Measurements from ENCODE around the gene PLA1A.
"Not testable (repeated sequence)": the region's sequence is repeated elsewhere in the genome, so short reads cannot be mapped to it uniquely, and the experiment has no call there.

PLA1A gene

DNA sequence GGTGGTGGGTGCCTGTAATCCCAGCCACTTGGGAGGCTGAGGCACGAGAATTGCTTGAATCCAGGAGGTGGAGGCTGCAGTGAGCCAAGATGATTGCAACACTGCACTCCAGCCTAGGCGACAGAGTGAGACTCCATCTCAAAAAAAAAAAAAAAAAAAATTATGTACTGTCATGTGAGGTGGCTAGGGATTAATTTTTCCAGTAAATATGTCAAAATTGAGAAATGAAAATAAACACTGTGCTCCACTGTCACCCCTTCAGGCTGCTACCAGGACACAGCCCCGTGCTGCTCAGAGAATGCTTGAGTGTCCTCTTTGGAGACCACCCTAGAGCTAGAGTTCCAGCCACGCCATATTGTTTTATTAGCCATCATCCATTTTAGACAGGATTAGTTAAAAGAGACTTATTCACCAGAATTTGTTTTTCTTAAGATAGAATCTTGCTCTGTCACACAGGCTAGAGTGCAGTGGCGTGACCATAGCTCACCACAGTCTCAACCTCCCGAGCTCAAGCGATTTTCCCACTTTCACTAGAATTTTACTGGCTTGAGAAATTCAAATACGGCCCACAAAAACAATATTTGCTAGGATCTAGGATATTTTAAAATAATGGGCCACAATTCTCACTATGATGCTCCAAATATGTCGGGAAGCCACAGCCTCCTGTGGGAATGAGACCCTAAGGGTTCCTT lies 38.9 kb upstream of the PLA1A start:
- Histone ChIP-seq H3K9me3 (ENCODE audit: control insufficient read depth, insufficient read depth, low read depth, low read length) (no peaks in the 10 kb centered on the region), H3K4me1 (ENCODE audit: control insufficient read depth, insufficient read depth, low read length) (0 out of 2 replicates have a peak, but pooled peaks cover 5% of the 10 kb centered on the region), H3K27me3 (ENCODE audit: control insufficient read depth, insufficient read depth, low read length) (no peaks in the 10 kb centered on the region), H3K36me3 (ENCODE audit: control insufficient read depth, insufficient read depth, low read length) (no peaks in the 10 kb centered on the region), H3K27ac (ENCODE audit: low read depth, low read length) (no peak overlapping the region), H3K4me3 (ENCODE audit: low read depth, low read length) (no peak overlapping the region), H3K9ac (ENCODE audit: low read length) (no peak overlapping the region)

DNA sequence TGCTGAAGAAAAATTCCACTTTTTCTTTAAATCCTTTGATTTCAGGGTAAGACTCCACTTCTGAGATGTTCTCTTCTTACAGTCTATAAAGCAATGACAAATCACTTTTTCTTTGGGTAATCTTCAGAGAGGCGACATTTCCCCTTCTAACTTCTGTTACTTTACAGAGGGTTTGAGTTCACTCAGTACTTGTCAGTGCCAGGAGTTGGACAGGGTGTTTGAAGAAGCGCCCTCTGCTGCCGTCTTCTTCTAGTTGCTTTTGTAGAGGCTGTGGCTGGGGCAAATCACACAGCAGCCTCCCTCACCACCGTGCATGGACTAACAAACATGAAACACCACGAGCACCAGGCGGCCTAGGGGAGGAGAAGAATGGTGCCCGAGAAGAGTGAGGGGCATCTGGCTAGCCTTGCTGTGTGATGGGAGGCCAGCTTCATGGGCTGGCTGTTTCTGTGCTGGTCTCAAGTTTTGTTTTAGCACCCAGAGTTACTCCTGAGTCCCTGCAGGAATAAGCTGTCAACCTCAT lies 38.2 kb upstream of the PLA1A start, which contains the start of gene CD80:
TSS of gene CD80 (minus strand) at position 174 of the 523 bp plus-strand sequence. CDS start 1,886 bp downstream, outside the sequence.
- no peaks in the 10 kb centered on the region for H3K9me3 ChIP-seq (ENCODE audit: control insufficient read depth, insufficient read depth, low read depth, low read length)
- H3K27me3 ChIP-seq (ENCODE audit: control insufficient read depth, insufficient read depth, low read length), result no peaks in the 10 kb centered on the region
- H3K4me3 ChIP-seq (ENCODE audit: low read depth, low read length), result no peak within 1 kb of the TSS
- H3K9ac ChIP-seq (ENCODE audit: low read length), result no peak within 1 kb of the TSS
- H3K36me3 ChIP-seq (ENCODE audit: control insufficient read depth, insufficient read depth, low read length), result no peaks in the 10 kb centered on the region
- H3K4me1 ChIP-seq (ENCODE audit: control insufficient read depth, insufficient read depth, low read length), result 0 out of 2 replicates have a peak, but pooled peaks cover 5% of the 10 kb centered on the region
- H3K27ac ChIP-seq (ENCODE audit: low read depth, low read length), result no peak within 1 kb of the TSS

DNA sequence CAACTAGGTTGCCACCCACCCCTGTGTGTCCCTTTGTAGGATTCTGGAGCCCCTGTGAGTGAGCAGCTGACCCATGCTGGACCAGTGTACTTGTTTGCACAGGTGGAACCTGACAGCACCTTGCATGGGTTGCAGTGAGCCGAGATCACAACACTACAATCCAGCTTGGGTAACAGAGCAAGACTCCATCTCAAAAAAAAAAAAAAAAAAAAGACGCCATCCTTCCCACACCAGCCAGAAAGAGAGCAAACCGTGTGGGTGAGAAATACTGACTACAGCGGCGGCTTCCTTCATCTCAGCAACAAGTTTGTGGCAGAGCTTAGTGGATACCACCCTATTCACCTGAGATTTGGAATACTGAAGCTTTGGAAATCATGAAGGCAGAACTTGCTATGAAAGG lies 37.5 kb upstream of the PLA1A start:
- H3K4me1 ChIP-seq (ENCODE audit: control insufficient read depth, insufficient read depth, low read length), result 0 out of 2 replicates have a peak, but pooled peaks cover 5% of the 10 kb centered on the region
- H3K27me3 ChIP-seq (ENCODE audit: control insufficient read depth, insufficient read depth, low read length), result no peaks in the 10 kb centered on the region
- H3K9ac ChIP-seq (ENCODE audit: low read length), result no peak overlapping the region
- H3K4me3 ChIP-seq (ENCODE audit: low read depth, low read length), result no peak overlapping the region
- H3K9me3 ChIP-seq (ENCODE audit: control insufficient read depth, insufficient read depth, low read depth, low read length), result no peaks in the 10 kb centered on the region
- no peaks in the 10 kb centered on the region for H3K36me3 ChIP-seq (ENCODE audit: control insufficient read depth, insufficient read depth, low read length)
- H3K27ac ChIP-seq (ENCODE audit: low read depth, low read length), result no peak overlapping the region

DNA sequence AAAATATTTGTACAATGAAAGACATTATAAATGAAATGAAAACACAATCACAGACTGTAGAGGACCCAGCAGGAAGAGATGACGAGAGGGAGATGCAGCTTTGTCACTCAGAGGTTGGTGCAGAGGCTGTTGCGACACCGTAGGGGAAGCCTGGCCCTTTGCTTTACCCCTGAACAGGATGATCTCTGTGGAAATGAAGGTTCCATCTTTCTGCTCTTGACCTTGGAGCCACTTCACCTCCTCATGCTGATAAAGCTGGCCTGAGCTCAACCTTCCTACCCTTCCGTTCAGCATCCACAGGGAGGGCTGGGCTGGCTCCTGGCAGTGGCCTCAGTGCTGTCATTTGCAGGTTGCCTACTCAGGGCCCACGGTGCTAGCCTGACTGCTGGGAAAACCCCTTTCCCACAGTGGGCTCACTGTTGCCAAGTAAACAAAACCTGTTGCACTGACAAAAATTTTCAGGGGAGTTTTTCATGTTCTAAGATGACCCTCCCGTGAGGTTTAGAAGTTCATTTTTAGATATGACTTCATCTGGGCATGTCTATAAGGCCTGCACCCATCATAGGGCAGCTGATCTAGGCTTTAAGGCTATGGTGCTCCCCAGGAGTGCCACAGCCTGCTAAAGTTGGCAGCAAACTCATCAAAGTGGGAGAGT lies 35.3 kb upstream of the PLA1A start:
- no peak overlapping the region for H3K9ac ChIP-seq (ENCODE audit: low read length)
- no peaks in the 10 kb centered on the region for H3K27me3 ChIP-seq (ENCODE audit: control insufficient read depth, insufficient read depth, low read length)
- H3K27ac ChIP-seq (ENCODE audit: low read depth, low read length), result no peak overlapping the region
- no peaks in the 10 kb centered on the region for H3K36me3 ChIP-seq (ENCODE audit: control insufficient read depth, insufficient read depth, low read length)
- H3K4me3 ChIP-seq (ENCODE audit: low read depth, low read length), result no peak overlapping the region
- H3K9me3 ChIP-seq (ENCODE audit: control insufficient read depth, insufficient read depth, low read depth, low read length), result no peaks in the 10 kb centered on the region
- H3K4me1 ChIP-seq (ENCODE audit: control insufficient read depth, insufficient read depth, low read length), result 0 out of 2 replicates have a peak, but pooled peaks cover 5% of the 10 kb centered on the region

DNA sequence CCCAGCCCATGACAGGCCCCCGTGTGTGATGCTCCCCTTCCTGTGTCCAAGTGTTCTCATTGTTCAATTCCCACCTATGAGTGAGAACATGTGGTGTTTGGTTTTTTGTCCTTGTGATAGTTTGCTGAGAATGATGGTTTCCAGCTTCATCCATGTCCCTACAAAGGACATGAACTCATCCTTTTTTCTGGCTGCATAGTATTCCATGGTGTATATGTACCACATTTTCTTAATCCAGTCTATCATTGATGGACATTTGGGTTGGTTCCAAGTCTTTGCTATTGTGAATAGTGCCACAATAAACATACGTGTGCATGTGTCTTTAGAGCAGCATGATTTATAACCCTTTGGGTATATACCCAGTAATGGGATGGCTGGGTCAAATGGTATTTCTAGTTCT lies 34.4 kb upstream of the PLA1A start:
- H3K4me3 ChIP-seq (ENCODE audit: low read depth, low read length); H3K9ac ChIP-seq (ENCODE audit: low read length); H3K4me1 ChIP-seq (ENCODE audit: control insufficient read depth, insufficient read depth, low read length); H3K9me3 ChIP-seq (ENCODE audit: control insufficient read depth, insufficient read depth, low read depth, low read length); H3K27ac ChIP-seq (ENCODE audit: low read depth, low read length); H3K36me3 ChIP-seq (ENCODE audit: control insufficient read depth, insufficient read depth, low read length); H3K27me3 ChIP-seq (ENCODE audit: control insufficient read depth, insufficient read depth, low read length): not testable (repeated sequence)

DNA sequence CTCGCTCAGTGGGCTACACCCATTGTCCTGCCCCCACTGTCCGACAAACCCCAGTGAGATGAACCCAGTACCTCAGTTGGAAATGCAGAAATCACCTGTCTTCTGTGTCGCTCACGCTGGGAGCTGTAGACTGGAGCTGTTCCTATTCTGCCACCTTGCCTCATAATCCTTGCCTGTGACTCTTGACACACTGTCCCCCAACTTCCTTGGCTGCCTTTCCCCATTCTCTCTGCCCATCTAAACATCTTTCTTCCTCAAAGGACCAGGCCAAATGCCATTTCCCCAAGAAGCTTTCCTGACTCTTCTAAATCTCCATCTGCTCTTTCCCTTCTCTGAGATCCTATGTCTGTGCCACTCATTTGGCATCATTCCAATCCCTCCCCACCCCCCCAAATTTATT lies 28.5 kb upstream of the PLA1A start:
- Histone ChIP-seq H3K27me3 (ENCODE audit: control insufficient read depth, insufficient read depth, low read length) (no peaks in the 10 kb centered on the region), H3K9ac (ENCODE audit: low read length) (no peak overlapping the region), H3K4me1 (ENCODE audit: control insufficient read depth, insufficient read depth, low read length) (no peaks in the 10 kb centered on the region), H3K36me3 (ENCODE audit: control insufficient read depth, insufficient read depth, low read length) (no peaks in the 10 kb centered on the region), H3K9me3 (ENCODE audit: control insufficient read depth, insufficient read depth, low read depth, low read length) (no peaks in the 10 kb centered on the region), H3K27ac (ENCODE audit: low read depth, low read length) (no peak overlapping the region), H3K4me3 (ENCODE audit: low read depth, low read length) (no peak overlapping the region)

DNA sequence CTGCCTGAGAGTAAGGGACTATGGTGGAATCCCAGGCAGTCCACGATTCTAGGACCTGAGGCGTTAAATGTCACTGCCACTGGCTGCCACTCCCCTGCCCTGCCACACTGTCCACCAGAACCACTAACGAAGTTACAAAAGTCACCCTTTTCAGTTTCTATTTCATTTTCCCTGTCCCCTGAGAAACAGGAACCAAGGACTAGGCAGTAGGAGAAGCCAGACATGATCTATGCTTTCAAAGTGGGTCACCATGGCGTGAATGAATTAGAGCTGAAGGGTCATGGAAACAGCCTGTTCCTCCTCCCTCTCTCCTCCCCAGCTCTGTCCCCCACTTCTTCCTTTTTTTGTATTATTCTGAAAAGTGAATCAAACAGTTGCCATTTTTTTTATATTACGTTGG lies 27.5 kb upstream of the PLA1A start:
- H3K4me1 ChIP-seq (ENCODE audit: control insufficient read depth, insufficient read depth, low read length), result no peaks in the 10 kb centered on the region
- H3K9ac ChIP-seq (ENCODE audit: low read length), result no peak overlapping the region
- H3K9me3 ChIP-seq (ENCODE audit: control insufficient read depth, insufficient read depth, low read depth, low read length), result no peaks in the 10 kb centered on the region
- no peak overlapping the region for H3K4me3 ChIP-seq (ENCODE audit: low read depth, low read length)
- no peaks in the 10 kb centered on the region for H3K36me3 ChIP-seq (ENCODE audit: control insufficient read depth, insufficient read depth, low read length)
- no peaks in the 10 kb centered on the region for H3K27me3 ChIP-seq (ENCODE audit: control insufficient read depth, insufficient read depth, low read length)
- no peak overlapping the region for H3K27ac ChIP-seq (ENCODE audit: low read depth, low read length)

DNA sequence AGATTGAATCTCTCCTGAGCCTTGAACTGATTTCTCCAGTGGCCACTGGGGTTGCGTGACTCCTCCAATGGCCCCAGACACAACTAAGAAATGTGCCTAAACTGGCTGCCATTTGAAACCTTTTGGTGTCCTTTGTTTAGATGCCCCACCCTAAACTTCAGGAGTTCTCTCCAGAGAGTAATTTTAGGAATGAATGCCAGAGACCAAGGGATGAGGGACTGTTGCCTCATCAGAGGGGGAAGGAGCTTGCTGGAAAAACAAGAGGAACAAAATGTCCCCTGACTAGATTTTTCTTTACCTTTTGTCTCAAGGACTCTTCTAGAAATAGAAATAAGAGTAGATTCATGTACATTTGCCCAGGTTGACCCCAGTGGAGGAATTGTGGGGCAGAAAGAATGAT lies 26.5 kb upstream of the PLA1A start:
- H3K9ac ChIP-seq (ENCODE audit: low read length), result no peak overlapping the region
- H3K27me3 ChIP-seq (ENCODE audit: control insufficient read depth, insufficient read depth, low read length), result no peaks in the 10 kb centered on the region
- no peak overlapping the region for H3K27ac ChIP-seq (ENCODE audit: low read depth, low read length)
- no peak overlapping the region for H3K4me3 ChIP-seq (ENCODE audit: low read depth, low read length)
- H3K4me1 ChIP-seq (ENCODE audit: control insufficient read depth, insufficient read depth, low read length), result no peaks in the 10 kb centered on the region
- no peaks in the 10 kb centered on the region for H3K9me3 ChIP-seq (ENCODE audit: control insufficient read depth, insufficient read depth, low read depth, low read length)
- no peaks in the 10 kb centered on the region for H3K36me3 ChIP-seq (ENCODE audit: control insufficient read depth, insufficient read depth, low read length)

DNA sequence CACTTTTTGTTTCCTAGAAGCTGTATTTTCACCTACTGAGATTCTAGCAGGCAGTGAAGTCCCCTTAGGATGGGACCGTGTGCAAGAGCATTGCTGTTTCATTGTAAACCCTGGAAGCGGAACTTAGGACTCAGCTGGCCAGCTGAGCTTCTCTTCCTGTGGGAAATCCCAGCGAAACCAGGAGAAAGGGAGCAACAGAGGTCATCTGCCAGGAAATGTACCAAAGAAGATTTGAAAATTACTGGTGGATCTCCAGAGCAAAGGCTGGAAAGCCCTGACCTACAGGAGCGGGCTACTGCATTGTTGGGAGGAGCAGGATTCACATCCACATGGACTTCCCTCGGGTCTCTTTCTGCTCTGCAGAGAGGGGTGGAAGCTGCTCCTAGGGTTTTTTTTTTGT lies 26.0 kb upstream of the PLA1A start:
- Histone ChIP-seq H3K9me3 (ENCODE audit: control insufficient read depth, insufficient read depth, low read depth, low read length) (no peaks in the 10 kb centered on the region), H3K4me3 (ENCODE audit: low read depth, low read length) (no peak overlapping the region), H3K36me3 (ENCODE audit: control insufficient read depth, insufficient read depth, low read length) (no peaks in the 10 kb centered on the region), H3K9ac (ENCODE audit: low read length) (no peak overlapping the region), H3K4me1 (ENCODE audit: control insufficient read depth, insufficient read depth, low read length) (no peaks in the 10 kb centered on the region), H3K27me3 (ENCODE audit: control insufficient read depth, insufficient read depth, low read length) (no peaks in the 10 kb centered on the region), H3K27ac (ENCODE audit: low read depth, low read length) (no peak overlapping the region)

DNA sequence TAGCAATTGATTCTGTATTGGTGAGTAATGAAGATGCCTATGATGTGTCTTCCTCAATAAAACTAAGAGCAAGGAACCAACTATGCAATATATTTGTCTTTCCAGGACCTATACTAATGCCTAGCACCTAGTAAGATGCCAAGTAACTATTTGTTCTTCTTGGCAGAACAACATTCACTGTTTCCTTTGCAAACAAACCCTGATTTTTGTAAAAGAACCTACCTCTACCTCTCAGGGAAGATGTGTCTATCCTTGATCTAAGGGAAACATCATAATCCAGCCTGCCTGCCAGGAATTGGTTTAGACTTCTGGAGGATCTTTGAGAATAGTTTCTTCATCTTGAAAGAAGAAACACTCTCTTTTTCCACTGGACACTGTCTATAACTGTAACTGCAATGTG lies 22.2 kb upstream of the PLA1A start:
- Histone ChIP-seq H3K4me1 (ENCODE audit: control insufficient read depth, insufficient read depth, low read length) (peaks cover 6% of the 10 kb centered on the region), H3K36me3 (ENCODE audit: control insufficient read depth, insufficient read depth, low read length) (no peaks in the 10 kb centered on the region), H3K9ac (ENCODE audit: low read length) (no peak overlapping the region), H3K4me3 (ENCODE audit: low read depth, low read length) (no peak overlapping the region), H3K27me3 (ENCODE audit: control insufficient read depth, insufficient read depth, low read length) (peaks cover 18% of the 10 kb centered on the region), H3K27ac (ENCODE audit: low read depth, low read length) (no peak overlapping the region), H3K9me3 (ENCODE audit: control insufficient read depth, insufficient read depth, low read depth, low read length) (no peaks in the 10 kb centered on the region)

DNA sequence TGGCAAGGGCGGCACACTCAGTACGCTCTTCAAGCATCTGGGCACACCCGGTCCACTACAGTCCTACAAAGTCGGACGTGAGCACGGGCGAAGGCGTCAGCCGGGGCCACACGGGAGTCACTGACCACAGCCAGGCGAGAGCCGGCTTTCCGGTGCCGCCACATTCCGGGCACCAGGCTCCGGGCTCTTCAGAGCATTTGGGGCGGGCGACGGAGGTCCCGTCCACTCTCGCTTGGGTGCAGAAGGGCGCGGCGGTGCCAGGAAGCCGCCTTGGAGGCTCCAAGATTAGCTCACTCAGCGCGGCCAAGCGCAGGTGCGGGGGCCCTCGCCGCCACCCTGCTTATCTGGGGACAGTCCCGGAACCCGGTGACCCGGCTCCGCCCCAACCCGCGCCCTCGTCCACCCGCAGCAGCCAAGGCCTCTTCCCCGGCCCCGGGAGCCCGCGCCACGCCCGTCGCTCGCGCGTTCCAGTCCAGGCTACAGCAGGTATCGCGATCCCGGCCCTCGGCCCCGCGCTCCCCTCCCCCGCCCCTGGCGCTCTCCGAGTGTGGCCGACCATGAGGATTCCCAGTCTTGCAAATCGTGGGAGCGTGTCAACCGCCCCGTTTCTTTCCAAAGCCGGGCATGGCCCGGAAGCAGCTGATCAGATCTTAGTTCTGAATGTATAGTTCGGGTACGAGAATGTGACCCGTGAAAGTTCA lies 18.2 kb upstream of the PLA1A start, which contains the start of gene ADPRH:
TSS of gene ADPRH (plus strand) at position 127 of the 701 bp plus-strand sequence. CDS start 2,678 bp downstream, outside the sequence.
- peaks cover 18% of the 10 kb centered on the region for H3K27me3 ChIP-seq (ENCODE audit: control insufficient read depth, insufficient read depth, low read length)
- H3K9ac ChIP-seq (ENCODE audit: low read length), result peak within 1 kb of the TSS; percentile 83
- H3K27ac ChIP-seq (ENCODE audit: low read depth, low read length), result peak within 1 kb of the TSS; percentile 64; the same call in 1 of the 2 replicates
- no peaks in the 10 kb centered on the region for H3K9me3 ChIP-seq (ENCODE audit: control insufficient read depth, insufficient read depth, low read depth, low read length)
- no peaks in the 10 kb centered on the region for H3K36me3 ChIP-seq (ENCODE audit: control insufficient read depth, insufficient read depth, low read length)
- peak within 1 kb of the TSS; percentile 82 for H3K4me3 ChIP-seq (ENCODE audit: low read depth, low read length)
- H3K4me1 ChIP-seq (ENCODE audit: control insufficient read depth, insufficient read depth, low read length), result peaks cover 6% of the 10 kb centered on the region

Measured in HUES6 (cell line).